PFSK-1 (cell line): ENCODE data around the gene ZSWIM6.

Experiments used
- FOXP2 ChIP-seq: optimal IDR thresholded peaks from 2 replicates; pipeline ENCODE3; 2011; ENCODE audit warnings: borderline replicate concordance, control low read depth, inconsistent platforms; ENCODE audit not compliant: insufficient read depth; ENCODE audit errors: extremely low read length, extremely low read depth
- POLR2AphosphoS5 ChIP-seq: IDR thresholded peaks from 2 replicates; pipeline ENCODE4 v1.6.1; 2012; ENCODE audit warnings: low read depth, mild to moderate bottlenecking, control low read depth, low read length, moderate library complexity
- REST ChIP-seq, 2 experiments: IDR thresholded peaks; 2 replicates each; pipeline versions ENCODE4 v1.6.1 to v1.8.0; 2011 to 2012; ENCODE audit warnings: low read depth in 2 of 2, low read length in 2 of 2, control low read depth in 1 of 2, inconsistent platforms in 1 of 2, mild to moderate bottlenecking in 1 of 2, moderate library complexity in 1 of 2; ENCODE audit not compliant: insufficient read depth in 1 of 2
- SIN3A ChIP-seq: IDR thresholded peaks from 2 replicates; pipeline ENCODE4 v1.6.1; 2012; ENCODE audit warnings: mild to moderate bottlenecking, low read length, moderate library complexity, borderline replicate concordance; ENCODE audit not compliant: insufficient read depth
- TAF1 ChIP-seq: IDR thresholded peaks from 2 replicates; pipeline ENCODE4 v1.6.1; 2012; ENCODE audit warnings: low read length, control low read depth, borderline replicate concordance; ENCODE audit not compliant: insufficient read depth

The ZSWIM6 gene

GRCh38 chr5:61441742-61442141, 109.7 kb downstream of the ZSWIM6 start:
- TF ChIP-seq TAF1: no peak

DNA sequence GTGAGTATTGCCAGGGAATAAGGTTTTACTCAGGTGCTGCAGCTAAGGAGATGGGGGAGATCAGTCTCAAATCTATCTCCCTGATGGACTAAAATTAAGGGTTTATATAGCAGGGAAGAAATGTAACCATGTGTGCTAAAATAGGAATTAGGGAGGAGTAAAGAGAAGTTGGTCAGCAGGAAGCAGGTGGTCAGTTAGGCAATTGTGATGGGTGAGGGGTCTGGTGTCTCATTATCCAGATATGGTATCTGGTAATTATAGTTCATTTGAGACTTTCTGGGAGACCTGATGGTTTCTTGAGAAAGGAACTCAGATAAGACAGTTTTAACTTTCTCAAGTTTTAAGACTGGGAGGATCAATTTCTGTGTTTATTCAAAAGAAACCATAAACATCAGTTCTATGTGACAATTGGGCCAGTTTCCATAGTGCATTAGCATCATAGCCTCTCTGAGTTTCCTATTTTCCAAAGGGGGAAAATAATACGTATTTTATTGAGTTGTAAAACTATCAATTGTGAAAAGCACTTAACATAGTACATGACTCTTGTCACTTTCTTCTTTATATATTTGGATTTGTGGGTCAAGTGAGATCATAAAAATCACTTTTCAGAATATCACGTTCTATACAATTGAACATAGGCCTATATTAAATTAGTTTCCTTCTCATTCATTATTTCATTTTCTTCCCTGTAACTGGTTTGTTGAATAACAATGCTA, 115.9 kb downstream of the ZSWIM6 start:
- TF ChIP-seq FOXP2: no peak
- TF ChIP-seq TAF1: no peak
- TF ChIP-seq REST (IDR thresholded peaks at IDR 0.05; ENCODE audit: insufficient read depth in 1 of 2, low read depth in 2 of 2, low read length in 2 of 2): no peak
- TF ChIP-seq SIN3A: no peak
- TF ChIP-seq POLR2AphosphoS5: no peak

- TF ChIP-seq POLR2AphosphoS5: no peak
- TF ChIP-seq FOXP2: no peak
- TF ChIP-seq REST (IDR thresholded peaks at IDR 0.05; ENCODE audit: insufficient read depth in 1 of 2, low read depth in 2 of 2, low read length in 2 of 2): no peak
- no peak for TF ChIP-seq TAF1
- no peak for TF ChIP-seq SIN3A
These were observed 117.9 kb downstream of the ZSWIM6 start for GRCh38 chr5:61449804-61450492.

- TF ChIP-seq SIN3A (no peak), REST (IDR thresholded peaks at IDR 0.05; ENCODE audit: insufficient read depth in 1 of 2, low read depth in 2 of 2, low read length in 2 of 2) (no peak), TAF1 (no peak), POLR2AphosphoS5 (no peak), FOXP2 (no peak)
These were observed 118.6 kb downstream of the ZSWIM6 start for GRCh38 chr5:61450493-61451279.

GRCh38 chr5:61455179-61456006, 123.3 kb downstream of the ZSWIM6 start:
- TF ChIP-seq TAF1: no peak
- no peak for TF ChIP-seq SIN3A
- no peak for TF ChIP-seq FOXP2
- TF ChIP-seq REST (IDR thresholded peaks at IDR 0.05; ENCODE audit: insufficient read depth in 1 of 2, low read depth in 2 of 2, low read length in 2 of 2): no peak
- TF ChIP-seq POLR2AphosphoS5: no peak
